Dermis blood vessel endothelial cell (primary cell): Measurements from ENCODE around the gene CEP164. TPM values are rescaled to one million over a fixed set of nuclear protein-coding genes. Genes with fewer than 3 reads are reported as not detected.
"Not testable (repeated sequence)": the region's sequence is repeated elsewhere in the genome, so short reads cannot be mapped to it uniquely, and the experiment has no call there.

ENCODE experiments used
- DNase-seq: peaks from one replicate; pipeline ENCODE4 v3.0.0; 2010
- total RNA-seq: library from RNA; depleted of rRNA; stranded (reverse); fragments of >200 nt; gene quantifications from 2 replicates; pipeline ENCODE4 v1.2.3, GENCODE V29; 2014

The CEP164 gene
- total RNA-seq, 1 donor from 2014 or later = 24.0 TPM

DNA sequence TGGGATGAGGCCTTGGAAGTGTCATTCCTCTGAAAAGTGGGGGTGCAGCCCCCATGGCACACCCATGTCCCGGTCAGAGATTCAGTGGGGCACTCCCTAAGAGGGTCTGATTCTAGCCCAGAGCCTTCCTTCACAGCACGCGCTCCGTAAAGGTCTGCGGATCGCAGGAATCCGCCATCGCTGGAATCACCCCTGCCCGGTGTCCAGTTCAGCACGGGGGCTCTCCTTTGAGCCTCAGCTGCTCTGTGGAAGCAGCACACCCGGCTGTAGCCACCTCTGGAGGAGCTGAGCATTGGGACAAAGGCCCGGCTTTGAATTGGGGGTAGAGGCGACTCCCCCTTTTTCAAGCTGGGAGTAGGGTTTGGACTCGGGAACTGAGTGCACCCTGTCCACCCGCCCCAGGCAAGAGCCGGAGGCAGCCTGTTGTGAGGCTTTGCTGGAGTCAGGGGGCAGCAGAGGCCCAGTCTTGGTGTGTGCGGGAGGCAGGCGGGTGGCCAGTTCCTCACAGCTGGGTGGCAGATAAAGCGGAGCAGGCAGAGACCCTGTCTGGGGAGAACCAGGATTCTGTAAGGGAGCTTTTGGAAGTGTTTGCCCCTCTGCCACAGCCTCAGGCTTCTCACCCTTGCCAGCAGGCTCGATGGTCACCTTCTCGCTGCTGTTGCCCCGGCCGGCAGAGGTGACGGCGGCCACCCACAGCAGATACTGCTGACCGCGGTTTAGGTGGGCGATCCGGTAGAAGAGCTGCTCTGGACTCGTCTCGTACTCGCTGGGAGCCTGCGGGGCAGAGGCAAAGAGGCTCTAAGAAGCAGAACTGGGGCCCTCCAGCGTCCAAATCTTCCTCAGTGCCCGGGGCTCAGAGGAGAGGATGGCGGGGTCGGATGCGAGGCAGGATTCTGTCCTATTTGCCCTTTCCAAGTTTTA lies 115.9 kb downstream of the CEP164 start:
- DNase-seq = peak; percentile 55

DNA sequence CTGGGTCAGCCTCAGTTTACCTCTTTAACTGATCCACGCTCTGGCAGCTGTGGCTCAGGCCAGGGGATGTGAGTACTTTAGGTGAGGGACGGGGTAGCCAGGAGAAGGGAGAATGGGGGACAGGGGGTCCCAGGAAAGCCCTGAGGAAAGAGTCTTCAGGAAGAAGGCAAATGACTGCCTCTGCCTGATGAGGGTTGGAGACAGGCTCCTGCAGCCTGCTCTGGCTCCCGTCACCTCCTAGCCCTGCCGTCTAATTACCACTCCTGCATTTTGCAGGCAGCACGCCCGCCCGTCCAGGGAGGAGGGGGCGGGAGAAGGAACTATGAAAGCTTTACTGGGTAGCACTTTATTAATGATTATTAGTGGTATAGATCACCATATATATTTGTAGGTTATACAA lies 116.6 kb downstream of the CEP164 start:
- DNase-seq = no peak

DNA sequence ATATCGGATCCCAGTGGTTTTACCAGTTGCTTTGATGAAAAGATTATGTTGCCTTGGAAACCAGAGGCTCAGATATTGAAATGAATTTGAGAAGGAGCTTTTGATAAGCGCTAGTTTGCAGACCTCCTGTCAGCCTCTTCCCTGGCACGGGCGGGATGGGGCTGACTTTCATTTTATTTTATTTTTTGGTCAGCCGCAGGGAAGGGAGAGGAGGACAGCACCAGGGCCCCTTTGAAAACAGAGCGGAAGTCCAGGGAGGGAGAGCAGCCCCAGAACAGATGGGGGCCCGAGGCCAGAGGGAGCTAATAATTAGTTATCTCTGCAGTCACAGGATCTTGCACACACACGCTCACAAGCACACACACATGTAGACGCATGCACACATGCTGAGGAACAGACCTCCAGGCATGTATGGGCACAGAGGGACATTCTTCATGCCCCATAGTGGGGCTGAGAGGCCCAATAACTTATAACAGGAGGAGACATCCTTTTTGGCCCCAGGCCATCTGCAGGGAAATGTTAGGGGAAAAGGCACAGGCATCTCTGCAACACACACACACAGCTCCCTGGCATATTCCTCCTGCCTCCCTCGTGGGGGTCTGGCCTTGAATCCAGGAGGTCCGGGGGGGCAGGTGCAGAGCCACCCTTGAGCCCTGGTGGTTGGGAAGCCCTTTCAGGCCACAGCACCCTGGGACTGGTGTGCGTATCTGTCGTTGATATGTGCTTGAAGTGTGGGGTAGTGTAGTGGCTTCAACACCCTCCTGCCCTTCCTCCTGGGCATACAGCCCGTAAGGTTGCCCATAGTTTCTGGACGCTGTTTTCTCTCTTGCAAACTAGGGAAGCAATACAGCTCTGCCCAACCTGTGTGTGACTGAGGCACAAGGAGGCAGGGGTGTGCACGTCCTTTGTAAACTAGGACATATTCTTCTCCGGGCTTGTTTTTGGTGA lies 117.3 kb downstream of the CEP164 start:
- DNase-seq = no peak

DNA sequence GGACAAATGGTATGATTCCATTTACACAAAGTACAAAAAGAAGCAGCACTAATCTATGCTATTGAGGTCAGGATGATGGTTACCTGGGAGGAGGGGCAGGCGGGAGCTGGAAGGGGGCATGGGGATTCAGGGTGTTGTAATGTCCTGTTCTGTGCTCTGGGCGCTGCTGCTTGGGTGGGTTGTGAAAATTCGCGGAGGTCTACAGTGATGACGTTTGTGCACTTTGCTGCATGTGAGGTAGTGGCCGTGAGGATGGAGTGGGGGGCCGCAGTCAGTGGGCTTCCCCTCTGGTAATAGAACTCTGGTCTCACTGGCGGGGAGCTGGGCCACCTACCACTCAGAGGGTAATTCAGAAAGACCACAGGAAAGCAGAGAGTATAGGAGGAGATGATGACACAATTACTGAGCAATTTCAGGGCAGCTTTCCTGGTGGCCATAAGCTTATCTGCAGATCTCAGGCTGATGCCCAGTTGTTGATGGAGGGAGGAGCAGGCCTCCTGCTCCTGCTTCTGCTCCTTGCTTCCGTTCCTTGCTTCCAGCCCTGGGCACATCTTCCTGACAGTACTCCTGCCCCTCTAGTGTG lies 121.5 kb downstream of the CEP164 start:
- no peak for DNase-seq

DNA sequence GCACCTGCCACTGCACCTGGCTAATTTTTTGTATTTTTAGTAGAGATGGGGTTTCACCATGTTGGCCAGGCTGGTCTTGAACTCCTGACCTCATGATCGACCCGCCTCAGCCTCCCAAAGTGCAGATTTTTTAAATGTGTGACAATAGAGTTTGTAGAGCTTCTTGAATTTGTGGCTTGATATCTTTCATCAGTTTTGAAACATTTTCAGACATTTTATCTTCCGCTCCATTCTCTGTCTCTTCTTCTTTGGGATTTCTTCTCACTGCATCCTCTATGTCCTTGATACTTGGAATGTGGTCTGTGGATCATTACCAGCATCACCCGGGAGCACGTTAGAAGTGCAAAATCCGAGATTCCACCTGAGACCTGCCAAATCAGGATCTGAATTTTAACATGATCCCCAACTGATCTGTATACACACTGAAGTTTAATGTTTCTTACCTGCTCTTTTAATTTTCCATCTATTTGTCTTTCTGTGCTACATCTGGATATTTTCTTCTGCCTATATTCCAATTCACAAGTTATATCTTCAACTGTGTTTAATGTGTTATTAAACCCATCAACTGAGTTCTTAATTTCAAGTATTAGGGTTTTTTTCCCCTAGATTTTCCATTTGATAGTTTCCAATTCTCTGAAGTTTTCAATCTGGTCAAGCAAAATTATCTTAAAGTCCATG lies 126.4 kb downstream of the CEP164 start:
- no peak for DNase-seq

DNA sequence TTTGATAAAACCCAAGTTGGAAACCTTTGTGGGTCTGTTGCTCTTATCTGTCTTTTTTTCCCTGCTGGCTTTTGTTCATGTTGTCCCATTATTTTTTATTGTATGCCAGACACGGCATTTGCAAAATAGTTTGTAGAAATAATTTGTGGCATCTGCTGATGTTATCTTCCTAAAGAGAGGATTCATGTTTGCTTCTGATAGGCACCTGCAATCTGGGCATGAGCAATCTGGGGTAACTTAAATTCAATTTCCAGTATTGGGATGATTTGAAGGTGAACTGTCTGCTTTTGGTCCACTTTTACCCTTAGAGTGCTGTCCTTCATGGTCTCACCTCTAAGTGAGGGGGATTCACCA lies 126.9 kb downstream of the CEP164 start:
- DNase-seq = no peak

DNA sequence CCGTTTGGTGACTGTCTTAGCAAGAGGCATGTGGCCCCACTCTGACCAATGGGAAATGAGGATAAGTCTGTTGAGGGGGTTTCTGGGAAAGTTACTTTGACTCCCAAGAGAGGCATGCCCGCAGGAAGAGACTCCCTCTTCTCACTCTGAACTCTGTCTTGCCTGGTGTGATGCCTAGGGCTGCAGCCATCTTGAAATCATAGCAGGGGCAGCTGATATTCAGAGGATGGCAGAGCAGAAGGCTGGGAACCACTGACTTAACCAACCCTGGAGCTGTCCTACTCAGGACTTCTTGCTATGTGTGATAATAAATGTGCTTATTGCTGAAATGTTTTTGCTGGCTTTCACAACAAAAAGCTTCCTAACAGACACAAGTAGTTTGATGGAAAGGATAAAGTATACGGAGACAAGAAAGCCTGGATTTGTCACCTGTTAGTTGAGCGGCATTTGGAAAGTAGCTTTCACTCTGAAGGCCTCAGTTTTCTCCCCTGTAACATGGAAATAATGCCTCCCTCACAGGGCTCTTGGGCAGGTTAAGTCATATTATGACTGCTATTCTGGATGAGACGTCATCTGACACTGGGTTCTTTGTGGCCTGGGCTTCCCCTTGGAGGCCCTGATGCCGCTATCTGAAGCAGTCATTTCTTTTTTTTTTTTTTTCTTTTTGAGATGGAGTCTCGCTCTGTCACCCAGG lies 128.5 kb downstream of the CEP164 start:
- no peak for DNase-seq

DNA sequence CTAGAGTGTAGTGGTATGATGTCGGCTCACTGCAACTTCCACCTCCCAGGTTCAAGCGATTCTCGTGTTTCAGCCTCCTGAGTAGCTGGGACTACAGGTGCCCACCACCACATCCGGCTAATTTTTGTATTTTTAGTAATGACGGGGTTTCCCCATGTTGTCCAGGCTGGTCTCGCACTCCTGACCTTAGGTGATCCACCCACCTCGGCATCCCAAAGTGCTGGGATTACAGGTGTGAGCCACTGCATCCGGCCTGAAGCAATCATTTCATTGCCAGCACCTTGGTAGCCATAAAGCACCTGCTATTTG lies 129.0 kb downstream of the CEP164 start:
- DNase-seq = not testable (repeated sequence)

DNA sequence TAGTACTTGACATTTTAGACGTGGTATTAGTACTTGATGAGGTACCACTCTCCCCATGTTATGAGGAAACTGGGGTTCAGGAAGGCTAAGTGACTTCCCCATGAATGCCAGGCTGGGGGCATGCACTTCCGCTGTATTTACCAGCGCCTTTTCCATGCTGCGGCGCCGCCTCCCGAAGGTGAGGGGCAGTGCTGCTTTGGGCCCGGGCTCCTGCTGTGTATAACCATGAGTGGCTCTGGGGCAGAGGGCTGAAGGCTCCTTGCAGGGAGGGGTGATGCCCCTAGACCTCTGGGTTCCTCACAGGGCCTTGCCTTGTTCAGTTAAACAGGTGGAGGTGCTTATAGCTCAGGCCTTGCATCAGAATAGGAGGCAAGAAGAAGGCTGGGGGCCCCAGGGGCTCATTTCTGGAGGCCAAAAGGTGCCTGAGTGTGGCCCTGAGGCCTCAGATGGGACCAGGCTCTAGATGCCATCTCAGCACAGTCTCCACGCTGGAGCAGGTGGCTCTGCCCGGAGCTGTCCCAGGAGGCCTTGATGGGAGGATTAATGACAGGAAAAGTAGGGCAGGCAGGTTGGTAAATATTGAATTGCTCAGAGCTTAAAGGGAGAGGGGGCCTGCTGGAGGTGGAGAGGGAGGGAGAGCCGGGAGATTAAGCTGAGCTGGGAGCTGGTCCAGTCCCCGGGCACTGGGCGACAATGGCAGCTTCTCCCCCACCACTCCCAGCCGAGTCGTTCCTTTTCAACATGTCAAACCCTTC lies 129.6 kb downstream of the CEP164 start:
- DNase-seq = no peak

DNA sequence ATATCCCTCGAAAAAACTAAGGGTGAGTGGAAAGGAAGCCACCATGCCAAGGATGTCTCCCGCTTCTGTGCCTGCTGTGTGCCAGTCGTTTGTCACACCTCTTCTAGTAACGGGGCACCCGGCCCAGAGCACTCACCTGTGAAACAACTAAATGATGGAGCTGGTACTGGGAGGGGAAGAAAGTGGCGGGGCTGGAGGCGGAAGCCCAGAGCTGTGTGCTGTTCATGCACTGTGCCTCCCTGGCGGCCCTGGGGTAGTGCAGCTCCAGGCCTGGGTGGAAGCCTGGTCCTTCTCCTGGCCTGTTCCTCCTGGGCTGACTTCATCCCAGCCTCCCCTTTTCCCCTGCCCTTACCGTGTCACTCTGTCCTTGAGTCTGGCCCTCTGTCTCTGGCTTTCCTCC lies 130.2 kb downstream of the CEP164 start:
- no peak for DNase-seq

DNA sequence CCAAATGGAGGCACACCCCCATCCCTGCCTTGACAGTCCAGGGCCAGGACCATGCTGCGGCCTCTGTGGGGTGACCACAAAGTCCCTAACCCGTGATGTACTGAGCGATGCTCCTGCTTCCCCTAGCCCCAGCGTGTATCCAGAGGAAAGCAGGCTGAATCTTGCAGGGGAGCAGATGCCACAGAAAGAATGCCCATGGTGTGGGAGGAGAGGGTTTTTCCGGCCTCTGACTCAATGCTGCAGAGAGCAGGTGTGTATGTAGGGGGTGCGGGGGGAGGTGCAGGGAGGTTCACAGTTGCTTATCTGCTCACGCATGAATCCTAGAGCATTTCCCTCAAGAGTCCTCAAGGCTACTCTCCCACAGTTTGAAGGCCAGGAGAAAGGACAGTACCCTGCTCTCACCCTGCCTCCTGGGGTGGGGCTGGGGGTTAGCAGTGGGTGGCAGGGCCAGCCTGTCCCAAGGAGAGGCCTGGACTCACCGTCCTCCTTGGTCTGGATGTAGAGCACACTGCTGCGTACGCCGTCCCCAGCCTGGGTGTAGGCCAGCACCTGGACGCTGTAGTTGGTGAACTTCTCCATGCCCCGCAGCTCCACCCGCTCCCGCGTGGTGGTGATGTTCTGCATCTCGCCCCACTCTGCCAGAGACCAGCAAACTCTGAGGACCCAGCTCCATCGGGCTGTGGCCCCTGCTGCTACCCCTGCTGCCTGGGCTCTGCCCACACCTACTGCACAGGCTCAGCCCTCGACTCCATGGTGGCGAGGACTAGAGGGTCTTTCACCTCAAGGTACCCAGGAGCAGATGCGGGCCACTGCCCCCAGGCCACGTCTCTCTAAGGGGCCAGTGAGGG lies 130.8 kb downstream of the CEP164 start:
- no peak for DNase-seq

DNA sequence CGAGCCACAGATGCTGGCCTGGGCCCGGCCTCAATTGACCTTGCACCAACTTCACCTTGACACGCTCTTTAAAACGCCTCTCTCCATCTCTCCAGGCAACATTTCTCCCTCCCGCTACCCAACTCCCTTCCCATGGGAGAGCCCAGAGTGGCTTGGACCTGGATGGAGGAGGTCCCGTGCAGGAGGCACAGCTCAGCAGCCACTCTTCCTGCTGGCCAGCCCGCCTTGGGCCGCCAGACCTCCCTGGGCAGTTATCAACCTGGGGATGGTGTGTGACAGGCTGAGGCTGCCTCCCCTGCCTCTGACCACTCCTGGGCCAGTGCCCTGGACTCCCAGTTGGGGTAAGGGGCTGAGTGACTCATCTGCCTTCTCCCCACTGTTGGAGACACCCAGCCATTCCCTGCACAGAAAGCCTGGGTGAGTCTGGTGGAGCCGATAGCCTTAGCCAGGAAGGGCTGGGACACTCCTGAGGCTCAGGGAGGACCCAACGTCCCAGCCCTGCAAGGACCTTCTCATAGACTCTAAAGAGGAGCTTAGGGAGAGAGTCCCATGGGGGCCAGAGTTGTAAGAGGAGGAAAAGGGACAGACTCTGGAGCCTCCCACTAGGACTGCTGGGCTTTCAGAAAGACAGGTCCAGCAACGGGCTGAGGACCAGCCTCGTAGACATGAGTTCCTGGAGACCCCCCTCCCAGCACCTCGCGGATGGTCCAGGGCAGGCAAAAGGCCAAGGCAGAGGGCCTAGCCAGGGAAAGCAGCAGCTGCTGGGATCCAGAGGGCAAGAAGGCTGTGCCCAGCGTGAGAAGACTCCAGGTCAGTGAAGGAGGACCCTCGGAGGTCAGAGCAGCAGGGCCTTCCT lies 131.7 kb downstream of the CEP164 start:
- no peak for DNase-seq

DNA sequence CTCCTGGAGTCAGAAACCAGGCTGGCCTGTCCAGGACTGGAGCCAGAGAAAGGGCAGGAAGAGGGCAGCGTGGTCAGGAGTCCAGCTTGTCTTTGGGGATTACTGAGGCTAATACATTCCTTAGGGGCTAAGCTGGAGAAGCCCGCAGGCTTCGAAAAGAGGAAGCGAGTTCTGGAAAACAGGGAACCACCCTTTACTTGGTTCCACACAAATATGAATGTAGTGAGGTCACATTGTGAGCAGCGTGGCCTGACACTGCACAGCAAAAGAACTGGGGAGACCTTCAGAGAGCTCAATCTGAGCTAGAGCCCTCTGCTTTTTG lies 132.3 kb downstream of the CEP164 start:
- no peak for DNase-seq

DNA sequence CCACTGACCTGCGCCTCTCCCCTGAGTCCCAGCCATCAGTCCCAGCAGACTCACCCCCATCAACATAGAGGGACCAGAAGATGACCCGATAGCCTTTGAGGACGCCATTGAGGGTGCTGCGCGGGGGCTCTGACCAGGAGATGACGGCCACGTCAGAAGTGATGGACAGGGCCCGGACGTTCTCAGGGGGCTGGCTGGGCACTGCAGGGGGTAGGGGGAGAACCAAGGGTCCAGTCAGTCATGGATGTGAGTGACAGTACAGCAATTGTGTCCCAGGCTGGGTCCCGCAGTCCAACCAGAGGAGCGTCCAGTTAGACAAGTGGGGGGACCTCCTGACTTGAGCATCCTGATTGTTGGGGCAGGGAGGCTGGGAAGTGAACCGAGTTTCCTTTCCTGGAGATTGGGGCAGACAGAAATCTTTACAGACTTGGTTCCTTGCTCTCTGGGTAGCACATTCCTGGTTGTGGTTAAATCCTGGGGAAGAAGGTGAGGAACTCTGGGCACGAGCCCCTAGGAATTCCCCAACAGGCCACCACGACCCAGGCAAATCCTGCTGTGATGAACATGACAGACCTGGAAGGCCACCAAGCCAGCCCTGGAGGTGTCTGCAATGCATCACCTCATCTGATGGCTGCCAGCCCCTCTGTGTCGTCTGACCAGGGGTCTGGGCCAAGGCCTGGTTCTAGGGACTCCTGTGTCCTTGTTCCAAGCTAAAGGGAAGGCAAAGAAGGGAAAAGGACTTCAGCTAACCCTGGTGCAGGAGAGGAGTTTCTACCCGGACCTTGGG lies 133.9 kb downstream of the CEP164 start:
- no peak for DNase-seq

DNA sequence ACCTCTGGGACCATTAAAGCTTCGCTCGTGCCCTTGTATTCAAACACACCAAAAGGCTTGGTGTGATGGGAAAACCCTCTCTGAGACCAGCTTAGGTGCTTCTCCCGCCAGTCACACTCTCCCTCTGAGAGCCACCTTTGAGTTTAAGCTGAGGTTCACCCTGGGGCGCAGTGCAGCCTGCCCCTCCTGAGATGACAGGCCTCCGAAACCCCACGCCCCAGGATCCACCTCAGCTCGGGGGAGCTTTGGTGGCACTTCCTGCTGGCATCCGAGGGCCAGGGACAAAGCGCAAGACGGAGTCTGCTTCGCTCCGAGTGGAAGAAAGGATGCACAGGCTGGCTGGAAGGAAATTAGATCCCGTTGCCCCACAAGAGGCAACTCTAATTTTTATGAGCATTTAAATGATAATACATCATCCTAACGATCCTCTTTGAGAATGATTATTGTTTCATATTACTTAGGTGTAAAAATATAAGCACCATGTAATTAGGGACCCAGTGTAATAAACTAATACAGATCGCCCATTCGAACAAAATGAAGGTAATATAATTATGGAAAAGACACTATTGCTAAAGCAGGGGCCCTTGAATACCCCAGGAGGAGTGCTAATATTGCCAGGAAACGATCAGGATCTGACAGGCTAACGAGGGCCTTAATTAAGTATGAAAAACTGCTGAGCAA lies 134.7 kb downstream of the CEP164 start:
- DNase-seq = no peak

DNA sequence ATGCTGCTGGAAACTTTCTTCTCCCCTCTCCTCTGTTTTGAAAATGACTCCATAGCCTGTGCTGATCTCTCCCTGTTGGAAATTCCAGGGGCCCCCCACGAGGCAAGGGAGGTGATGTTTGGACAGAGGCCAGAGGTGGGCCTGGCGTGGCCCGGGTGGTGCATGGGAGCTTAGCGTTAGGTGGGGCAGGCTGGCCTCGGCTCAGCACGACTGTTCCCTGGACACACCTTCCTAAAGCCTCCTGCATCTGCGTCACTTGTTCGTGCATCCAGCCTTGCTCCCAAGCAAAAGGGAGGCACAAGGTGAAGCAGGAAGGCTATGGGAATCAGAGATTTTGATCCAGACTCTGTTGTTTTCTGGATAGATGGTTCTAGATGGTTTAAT lies 135.2 kb downstream of the CEP164 start:
- no peak for DNase-seq
